ENCODE results near the gene ZNF630. TPM values are rescaled to one million over a fixed set of nuclear protein-coding genes. Genes with fewer than 3 reads are reported as not detected.
"Not testable (repeated sequence)": the region's sequence is repeated elsewhere in the genome, so short reads cannot be mapped to it uniquely, and the experiment has no call there.

Gene ZNF630
- total RNA-seq, 1 donor from 2014 or later: 3.2 TPM

- H3K9me3 ChIP-seq: no peaks in the 10 kb centered on the region
- peak; percentile 57 for TF ChIP-seq CTCF (IDR thresholded peaks at IDR 0.05)
- no peaks in the 10 kb centered on the region for H3K27me3 ChIP-seq
- no peak overlapping the region for H3K27ac ChIP-seq
- no peak overlapping the region for H3K4me3 ChIP-seq
- no peaks in the 10 kb centered on the region for H3K4me1 ChIP-seq
- no peaks in the 10 kb centered on the region for H3K36me3 ChIP-seq
- intact Hi-C loops (cut with DNase I): loop anchor here (10.0 kb wide), 1 partner anchor 191 kb away; the partner anchor contains the start of gene ZNF81
- ATAC-seq (peak; percentile 82), DNase-seq (no peak)
Observed at GRCh38 chrX:48025561-48025960, 45.9 kb downstream of the ZNF630 start.

DNA sequence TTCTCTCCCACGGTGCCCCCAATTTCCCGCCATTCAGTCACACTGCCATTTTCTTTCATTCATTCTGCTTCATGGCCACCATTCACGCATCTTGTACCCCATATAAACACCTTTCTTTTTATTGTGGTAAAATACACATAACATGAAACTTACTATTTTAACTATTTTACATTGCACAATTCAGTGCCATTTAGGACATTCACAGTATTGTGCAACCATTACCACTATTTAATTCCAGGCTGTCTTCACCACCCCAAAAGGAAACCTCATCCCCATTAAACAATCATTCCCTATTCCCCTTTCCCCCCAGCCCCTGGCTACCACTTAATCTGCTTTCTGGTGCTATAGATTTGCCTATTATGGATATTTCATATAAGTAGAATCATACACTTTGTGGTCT is 48.7 kb downstream of the ZNF630 start:
- intact Hi-C loops (cut with DNase I): loop anchor here (10.0 kb wide), 1 partner anchor 188 kb away; the partner anchor contains the start of gene ZNF81
- Histone ChIP-seq H3K36me3 (no peaks in the 10 kb centered on the region), H3K4me3 (no peak overlapping the region), H3K4me1 (no peaks in the 10 kb centered on the region), H3K27ac (no peak overlapping the region), H3K9me3 (no peaks in the 10 kb centered on the region), H3K27me3 (no peaks in the 10 kb centered on the region)
- TF ChIP-seq CTCF (IDR thresholded peaks at IDR 0.05): no peak
- DNase-seq: no peak
- no peak for ATAC-seq

- intact Hi-C loops (cut with DNase I): loop anchor here (10.0 kb wide), 1 partner anchor 187 kb away; the partner anchor contains the start of gene ZNF81
- H3K27ac ChIP-seq: no peak overlapping the region
Observed at GRCh38 chrX:48022100-48022499, 49.3 kb downstream of the ZNF630 start.

DNA sequence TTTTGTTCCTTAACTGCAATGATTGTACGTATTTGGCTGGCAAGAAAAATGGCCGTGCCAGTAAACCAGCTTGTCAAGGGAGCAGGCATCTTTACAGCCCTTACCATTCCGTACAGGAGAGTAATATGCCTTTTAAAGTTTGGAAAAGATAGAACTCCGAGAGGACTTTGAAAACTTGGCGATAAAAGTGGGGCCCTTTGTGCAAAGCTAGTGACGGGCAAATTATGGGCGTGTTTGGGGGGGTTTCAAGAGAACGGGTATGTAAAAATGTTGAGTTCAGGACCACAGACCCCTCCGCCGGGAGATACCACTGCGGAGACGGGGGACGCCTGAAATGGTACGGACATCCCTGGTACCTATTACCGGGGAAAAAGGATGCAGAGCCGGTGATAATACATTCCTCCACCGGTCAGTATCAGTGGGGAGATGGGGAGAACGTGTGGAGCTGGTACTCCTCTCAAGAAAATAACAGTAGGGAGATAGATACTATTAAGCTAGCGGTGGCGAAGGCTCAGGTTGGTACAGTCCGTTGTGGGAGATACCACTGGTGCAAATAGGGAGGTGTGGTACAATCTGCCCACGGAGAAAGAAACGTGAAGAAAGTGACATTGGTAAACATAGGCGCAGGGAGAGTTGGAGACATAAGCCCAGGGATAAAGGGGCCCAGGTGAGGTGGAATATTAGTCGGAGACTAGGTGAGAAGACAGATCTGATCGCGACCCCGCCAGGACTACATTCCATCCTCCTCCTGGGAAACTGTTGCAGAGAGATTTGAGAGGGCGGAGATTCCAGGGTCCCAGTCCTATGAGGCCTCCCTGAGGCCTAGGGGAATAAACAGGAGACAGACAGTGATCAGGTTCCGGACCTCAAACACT is 50.2 kb downstream of the ZNF630 start:
- no peak for TF ChIP-seq CTCF (IDR thresholded peaks at IDR 0.05)
- peak overlapping the region; percentile 97 for H3K27ac ChIP-seq
- intact Hi-C loops (cut with DNase I): loop anchor here (10.0 kb wide), 1 partner anchor 186 kb away; the partner anchor contains the start of gene ZNF81

More at GRCh38 chrX:48022100-48022499, 49.3 kb downstream of the ZNF630 start:
- no peaks in the 10 kb centered on the region for H3K9me3 ChIP-seq
- no peak for DNase-seq
- H3K36me3 ChIP-seq: no peaks in the 10 kb centered on the region
- no peaks in the 10 kb centered on the region for H3K27me3 ChIP-seq
- no peaks in the 10 kb centered on the region for H3K4me1 ChIP-seq
- no peak for TF ChIP-seq CTCF (IDR thresholded peaks at IDR 0.05)
- peak overlapping the region; percentile 56 for H3K4me3 ChIP-seq
- no peak for ATAC-seq

GRCh38 chrX:48020472-48020871 is 51.0 kb downstream of the ZNF630 start:
- peak overlapping the region; percentile 97 for H3K27ac ChIP-seq
- not testable (repeated sequence) for ATAC-seq, H3K4me1 ChIP-seq, H3K9me3 ChIP-seq, H3K36me3 ChIP-seq, H3K27me3 ChIP-seq, DNase-seq
- H3K4me3 ChIP-seq: peak overlapping the region; percentile 56
- intact Hi-C loops (cut with DNase I): loop anchor here (10.0 kb wide), 1 partner anchor 186 kb away; the partner anchor contains the start of gene ZNF81

More for the DNA sequence above, 50.2 kb downstream of the ZNF630 start:
- Histone ChIP-seq H3K36me3 (no peaks in the 10 kb centered on the region), H3K9me3 (no peaks in the 10 kb centered on the region), H3K4me1 (no peaks in the 10 kb centered on the region), H3K27me3 (no peaks in the 10 kb centered on the region), H3K4me3 (peak overlapping the region; percentile 56)
- DNase-seq (peak; percentile 85), ATAC-seq (peak; percentile 89)

DNA sequence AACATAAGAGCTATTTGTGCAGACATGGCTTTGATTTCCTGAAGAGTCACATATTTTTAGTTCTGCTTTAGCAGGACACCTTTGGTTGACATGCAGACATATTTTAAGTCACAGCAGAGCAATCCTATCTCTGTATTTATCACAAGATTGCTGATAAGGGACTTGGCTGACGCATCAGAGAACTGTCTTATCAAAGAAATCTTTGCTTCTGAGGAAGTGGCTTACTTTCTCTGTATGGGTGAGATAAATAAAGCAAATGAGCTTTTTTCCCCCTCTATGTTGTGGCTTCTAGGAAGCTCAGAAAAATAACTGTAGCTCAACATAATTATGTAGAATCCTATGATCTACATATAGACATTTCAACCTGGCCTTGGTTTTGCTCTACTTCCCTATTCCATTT is 51.5 kb downstream of the ZNF630 start:
- not testable (repeated sequence) for ATAC-seq, H3K27me3 ChIP-seq, H3K27ac ChIP-seq, DNase-seq, H3K4me3 ChIP-seq, H3K36me3 ChIP-seq, H3K4me1 ChIP-seq, H3K9me3 ChIP-seq
- intact Hi-C loops (cut with DNase I): loop anchor here (10.0 kb wide), 1 partner anchor 185 kb away; the partner anchor contains the start of gene ZNF81

DNA sequence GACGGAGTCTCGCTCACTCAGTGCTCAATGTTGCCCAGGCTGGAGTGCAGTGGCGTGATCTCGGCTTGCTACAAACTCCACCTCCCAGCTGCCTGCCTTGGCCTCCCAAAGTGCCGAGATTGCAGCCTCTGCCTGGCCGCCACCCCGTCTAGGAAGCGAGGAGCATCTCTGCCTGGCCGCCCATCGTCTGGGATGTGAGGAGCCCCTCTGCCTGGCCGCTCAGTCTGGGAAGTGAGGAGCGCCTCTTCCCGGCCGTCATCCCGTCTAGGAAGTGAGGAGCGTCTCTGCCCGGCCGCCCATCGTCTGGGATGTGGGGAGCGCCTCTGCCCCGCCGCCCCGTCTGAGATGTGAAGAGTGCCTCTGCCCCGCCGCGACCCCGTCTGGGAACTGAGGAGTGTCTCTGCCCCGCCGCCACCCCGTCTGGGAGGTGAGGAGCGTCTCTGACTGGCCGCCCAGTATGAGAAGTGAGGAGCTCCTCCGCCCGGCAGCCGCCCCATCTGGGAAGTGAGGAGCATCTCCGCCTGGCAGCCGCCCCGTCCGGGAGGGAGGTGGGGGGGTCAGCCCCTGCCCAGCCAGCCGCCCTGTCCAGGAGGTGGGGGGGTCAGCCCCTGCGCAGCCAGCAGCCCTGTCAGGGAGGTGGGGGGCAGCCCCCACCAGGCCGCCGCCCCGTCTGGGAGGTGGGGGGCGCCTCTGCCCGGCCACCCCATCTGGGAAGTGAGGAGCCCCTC is 54.7 kb downstream of the ZNF630 start:
- H3K9me3 ChIP-seq; intact Hi-C loops (cut with DNase I); H3K27me3 ChIP-seq; ATAC-seq; H3K4me1 ChIP-seq; H3K27ac ChIP-seq; H3K4me3 ChIP-seq; DNase-seq; H3K36me3 ChIP-seq: not testable (repeated sequence)

DNA sequence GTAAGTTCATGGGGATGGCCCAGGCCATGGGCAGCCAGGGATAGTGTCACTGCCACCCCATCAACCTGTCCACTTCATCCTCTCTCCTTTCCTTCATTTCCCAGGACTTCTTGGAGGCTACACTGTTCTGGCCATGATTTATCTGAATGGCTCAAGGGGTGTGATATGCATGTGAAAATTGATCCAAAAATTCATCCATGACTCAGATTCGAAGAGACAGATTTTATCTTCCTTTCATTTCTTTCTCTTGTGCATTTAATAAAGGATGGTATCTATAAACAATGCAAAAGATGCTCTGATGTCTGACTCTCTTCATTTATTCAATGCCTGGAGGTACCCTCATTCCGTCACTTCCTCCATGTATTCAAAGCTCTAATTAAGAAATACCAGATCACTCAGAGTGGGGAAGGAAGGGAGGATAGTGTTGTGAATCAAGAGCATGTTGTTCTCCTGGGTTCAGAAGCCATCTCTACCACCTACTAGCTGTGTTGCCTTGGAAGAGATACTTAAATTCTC is 61.9 kb downstream of the ZNF630 start:
- H3K4me3 ChIP-seq; H3K27ac ChIP-seq; H3K27me3 ChIP-seq; intact Hi-C loops (cut with DNase I); H3K9me3 ChIP-seq; H3K36me3 ChIP-seq; DNase-seq; ATAC-seq; H3K4me1 ChIP-seq: not testable (repeated sequence)
